K562 (cell line): ENCODE measurements around the gene POLR3GL. TPM values are rescaled to one million over a fixed set of nuclear protein-coding genes. Genes with fewer than 3 reads are reported as not detected.

ENCODE experiments used
- BRD4 ChIP-seq: fragments of 200-600 bp; sonication (generic); IDR thresholded peaks from 2 replicates; pipeline ENCODE4 v1.6.1; 2017; ENCODE audit warnings: inconsistent platforms
- CHD4 ChIP-seq: fragments of 200-600 bp; sonication (generic); IDR thresholded peaks from 3 replicates; pipeline ENCODE4 v1.6.1; 2012; ENCODE audit warnings: low read depth, mild to moderate bottlenecking, mixed read lengths, low read length, inconsistent platforms; ENCODE audit not compliant: insufficient read depth, insufficient replicate concordance, poor library complexity, severe bottlenecking
- L3MBTL2 ChIP-seq: fragments of 450-650 bp; IDR thresholded peaks from 2 replicates; pipeline ENCODE4 v1.6.1; 2016; ENCODE audit warnings: mild to moderate bottlenecking, moderate library complexity
- MAFG ChIP-seq: fragments of 450-650 bp; conservative IDR thresholded peaks from 2 replicates; pipeline ENCODE4 v1.6.1; 2016; ENCODE audit warnings: missing genetic modification characterization, missing compliant biosample characterization
- NFRKB ChIP-seq: fragments of 450-650 bp; IDR thresholded peaks from 2 replicates; pipeline ENCODE4 v1.6.1; 2016; ENCODE audit warnings: low read depth
- SAP30 ChIP-seq: fragments of 200-600 bp; sonication (generic); IDR thresholded peaks from 2 replicates; pipeline ENCODE4 v1.6.1; 2012; ENCODE audit warnings: borderline replicate concordance, low read depth, mild to moderate bottlenecking, moderate library complexity, low read length, control low read depth, inconsistent platforms; ENCODE audit not compliant: insufficient read depth, poor library complexity, severe bottlenecking
- SIN3A ChIP-seq, 2 experiments: fragments of 150-350 bp in 1 of 2; IDR thresholded peaks; 2 replicates each; pipeline ENCODE4 v1.6.1; 2011 to 2016; ENCODE audit warnings: borderline replicate concordance in 2 of 2, low read depth in 2 of 2, low read length in 2 of 2, mild to moderate bottlenecking in 2 of 2, moderate library complexity in 2 of 2; ENCODE audit not compliant: control insufficient read depth in 1 of 2
- SMARCC2 ChIP-seq: fragments of 450-650 bp; IDR thresholded peaks from 2 replicates; pipeline ENCODE4 v1.6.1; 2017; ENCODE audit warnings: antibody characterized with exemption, moderate library complexity, mild to moderate bottlenecking, low read depth
- ZBTB49 ChIP-seq: sonication (generic); formaldehyde crosslinking; IDR thresholded peaks from 2 replicates; pipeline ENCODE4 v1.8.0; 2022; ENCODE audit warnings: missing genetic modification reagents, mild to moderate bottlenecking, borderline replicate concordance
- ZBTB5 ChIP-seq: fragments of 450-650 bp; IDR thresholded peaks from 2 replicates; pipeline ENCODE4 v1.6.1; 2017; ENCODE audit warnings: antibody characterized with exemption
- ZNF133 ChIP-seq: fragments of 250-450 bp; sonication (Bioruptor Pico); IDR thresholded peaks from 2 replicates; pipeline ENCODE4 v1.4.0; 2020; ENCODE audit warnings: mild to moderate bottlenecking
- ZNF146 ChIP-seq: IDR thresholded peaks from one replicate; pipeline ENCODE4 v1.6.1; 2018; ENCODE audit warnings: missing compliant biosample characterization; ENCODE audit not compliant: unreplicated experiment
- ZNF444 ChIP-seq: fragments of 250-450 bp; sonication (Bioruptor Pico); IDR thresholded peaks from 2 replicates; pipeline ENCODE4 v1.4.0; 2020; ENCODE audit warnings: mild to moderate bottlenecking, moderate library complexity
- ZNF449 ChIP-seq: fragments of 250-450 bp; sonication (Bioruptor Pico); IDR thresholded peaks from 2 replicates; pipeline ENCODE4 v1.8.0; 2022; ENCODE audit warnings: moderate library complexity, mild to moderate bottlenecking, inconsistent platforms
- ZNF75A ChIP-seq: fragments of 450-650 bp; formaldehyde crosslinking; IDR thresholded peaks from 2 replicates; pipeline ENCODE4 v1.4.0; 2020; ENCODE audit warnings: mild to moderate bottlenecking
- polyA plus RNA-seq, 8 experiments: library from polyadenylated mRNA; depleted of rRNA in 4 of 8; stranded (reverse) in 5 of 8; unstranded in 3 of 8; fragments of >200 nt; fragmentation: Nextera tagmentation in 2 of 8; fragmentation: Illumina TruSeq in 1 of 8; extraction: Ambion mirVana in 2 of 8; extraction: Trizol in 1 of 8; gene quantifications; 2 replicates each; pipeline versions ENCODE4 v1.2.1 to v1.2.3, GENCODE V29; 2011 to 2014; ENCODE audit warnings: inconsistent platforms in 1 of 8, missing spikeins in 1 of 8
- total RNA-seq, 7 experiments: library from RNA; depleted of rRNA in 6 of 7; stranded (reverse); fragments of >200 nt in 6 of 7; fragmentation: Illumina TruSeq in 2 of 7; extraction: Trizol in 2 of 7; gene quantifications; 2 replicates each; pipeline versions ENCODE4 v1.2.1 to v1.2.3, GENCODE V29; 2011 to 2021; ENCODE audit warnings: low replicate concordance in 1 of 7
- TF ChIP-seq, protein P1 (sequence below): sonication (generic); formaldehyde crosslinking; IDR thresholded peaks from 2 replicates; pipeline ENCODE4 v1.9.0; 2022; ENCODE audit warnings: mild to moderate bottlenecking, missing genetic modification reagents
- TF ChIP-seq, protein P2 (sequence below): sonication (generic); formaldehyde crosslinking; IDR thresholded peaks from 2 replicates; pipeline ENCODE4 v1.8.0; 2022; ENCODE audit warnings: mild to moderate bottlenecking, low read depth, missing genetic modification reagents

POLR3GL gene
- total and polyA plus RNA-seq, 9 of the 15 experiments (the other 6 are each of a cell fraction or from before 2014, with no cell fraction given) = 14.6 to 48.4 (median 38.2) TPM

- TF ChIP-seq, protein P1, sequence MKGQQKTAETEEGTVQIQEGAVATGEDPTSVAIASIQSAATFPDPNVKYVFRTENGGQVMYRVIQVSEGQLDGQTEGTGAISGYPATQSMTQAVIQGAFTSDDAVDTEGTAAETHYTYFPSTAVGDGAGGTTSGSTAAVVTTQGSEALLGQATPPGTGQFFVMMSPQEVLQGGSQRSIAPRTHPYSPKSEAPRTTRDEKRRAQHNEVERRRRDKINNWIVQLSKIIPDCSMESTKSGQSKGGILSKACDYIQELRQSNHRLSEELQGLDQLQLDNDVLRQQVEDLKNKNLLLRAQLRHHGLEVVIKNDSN (CRISPR knock-in tag) = peak; percentile 29; the same call in 1 of the 2 replicates
- TF ChIP-seq SMARCC2 = peak; percentile 36; the same call in 1 of the 2 replicates
- peak in 1 of 2 experiments; percentile 82; a peak in 1 of 4 replicates for TF ChIP-seq SIN3A (IDR thresholded peaks at IDR 0.05; ENCODE audit: borderline replicate concordance in 2 of 2, control insufficient read depth in 1 of 2, low read depth in 2 of 2, low read length in 2 of 2)
- TF ChIP-seq MAFG = no peak
- no peak for TF ChIP-seq BRD4
- no peak for TF ChIP-seq ZBTB49
- no peak for TF ChIP-seq CHD4
- no peak for TF ChIP-seq ZBTB5
- TF ChIP-seq ZNF75A (CRISPR knock-in tag) = no peak
- no peak for TF ChIP-seq ZNF133 (CRISPR knock-in tag)
- TF ChIP-seq, protein P2, sequence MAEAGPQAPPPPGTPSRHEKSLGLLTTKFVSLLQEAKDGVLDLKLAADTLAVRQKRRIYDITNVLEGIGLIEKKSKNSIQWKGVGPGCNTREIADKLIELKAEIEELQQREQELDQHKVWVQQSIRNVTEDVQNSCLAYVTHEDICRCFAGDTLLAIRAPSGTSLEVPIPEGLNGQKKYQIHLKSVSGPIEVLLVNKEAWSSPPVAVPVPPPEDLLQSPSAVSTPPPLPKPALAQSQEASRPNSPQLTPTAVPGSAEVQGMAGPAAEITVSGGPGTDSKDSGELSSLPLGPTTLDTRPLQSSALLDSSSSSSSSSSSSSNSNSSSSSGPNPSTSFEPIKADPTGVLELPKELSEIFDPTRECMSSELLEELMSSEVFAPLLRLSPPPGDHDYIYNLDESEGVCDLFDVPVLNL (CRISPR knock-in tag) = no peak
- TF ChIP-seq SAP30 = peak; percentile 25
- TF ChIP-seq L3MBTL2 = peak; percentile 83
- TF ChIP-seq NFRKB = peak; percentile 40; the same call in 1 of the 2 replicates
- no peak for TF ChIP-seq ZNF444 (CRISPR knock-in tag)
- no peak for TF ChIP-seq ZNF146 (CRISPR knock-in tag)
- TF ChIP-seq ZNF449 = peak; percentile 80; the same call in 1 of the 2 replicates
These were observed at the start of gene POLR3GL, which contains the start of gene ANKRD34A (continued) for GRCh38 chr1:145964328-145965118.
